Measurements from ENCODE around the gene FOCAD.

The FOCAD gene

GRCh38 chr9:21023861-21024260 is 339.8 kb downstream of the FOCAD start:
- DNase-seq (ENCODE audit: low spot score) = no peak

GRCh38 chr9:21027295-21027694 is 343.2 kb downstream of the FOCAD start:
- peak; percentile 42 for DNase-seq (ENCODE audit: low spot score)

- DNase-seq (ENCODE audit: low spot score) = no peak
Measured at GRCh38 chr9:21028466-21028865, 344.4 kb downstream of the FOCAD start.

DNA sequence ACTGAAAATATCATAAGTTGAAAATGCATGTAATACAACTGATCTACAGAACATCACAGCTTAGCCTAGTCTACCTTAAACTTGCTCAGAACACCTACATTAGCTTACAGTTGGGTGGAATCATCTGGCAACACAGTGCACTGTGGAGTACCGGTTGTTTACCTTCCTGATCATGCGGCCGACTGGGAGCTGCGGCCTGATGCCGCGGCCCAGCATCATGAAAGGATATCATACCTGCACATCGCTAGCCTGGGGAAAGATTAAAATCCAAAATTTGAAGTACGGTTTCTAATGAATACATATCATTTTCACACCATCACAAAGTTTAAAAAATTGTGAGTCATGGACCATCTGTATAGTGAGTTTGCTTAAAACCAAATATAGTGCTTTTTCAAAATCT is 345.6 kb downstream of the FOCAD start:
- DNase-seq (ENCODE audit: low spot score) = no peak

DNA sequence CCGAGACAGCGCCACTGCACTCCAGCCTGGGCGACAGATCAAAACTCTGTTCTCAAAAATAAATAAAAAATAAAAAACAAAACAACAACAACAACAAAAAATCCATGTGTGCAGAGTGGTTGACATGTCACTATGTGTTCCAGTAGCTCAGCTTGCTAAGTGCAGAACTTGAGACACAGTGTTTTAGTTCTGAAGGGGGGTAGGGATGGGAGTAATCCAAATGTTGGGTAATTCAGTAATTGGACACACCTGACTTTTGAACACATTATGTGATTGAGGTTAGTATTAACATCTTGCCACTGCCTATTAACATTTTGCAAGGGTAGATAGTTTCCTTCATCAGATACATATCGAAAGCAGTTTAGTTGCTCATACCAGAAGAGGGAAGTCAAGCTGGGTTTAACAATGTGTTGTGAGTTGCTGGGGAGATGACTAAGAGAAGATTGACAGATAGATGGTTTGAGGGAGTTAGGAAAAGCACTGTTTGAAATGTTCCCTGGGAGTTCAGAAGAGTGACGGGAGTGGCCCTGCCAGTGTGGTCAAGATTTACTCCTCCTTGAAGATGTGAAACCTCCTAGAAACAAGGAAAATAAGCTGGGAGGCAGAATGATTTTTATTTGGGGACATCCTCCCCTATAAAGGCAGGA is 346.5 kb downstream of the FOCAD start:
- peak; percentile 58 for DNase-seq (ENCODE audit: low spot score)

- DNase-seq (ENCODE audit: low spot score) = peak; percentile 73
Measured at GRCh38 chr9:21031091-21031807, 347.2 kb downstream of the FOCAD start, which contains the start of gene HACD4. HACD4 (minus strand) TSS chr9:21031640; CDS start chr9:21031590, 50 bp downstream.

- DNase-seq (ENCODE audit: low spot score) = no peak
Measured at GRCh38 chr9:21031808-21032183, 347.7 kb downstream of the FOCAD start.

GRCh38 chr9:21037278-21037677 is 353.2 kb downstream of the FOCAD start:
- no peak for DNase-seq (ENCODE audit: low spot score)

GRCh38 chr9:21039302-21039701 is 355.2 kb downstream of the FOCAD start:
- no peak for DNase-seq (ENCODE audit: low spot score)

- no peak for DNase-seq (ENCODE audit: low spot score)
Measured at GRCh38 chr9:21042466-21042865, 358.4 kb downstream of the FOCAD start.

DNA sequence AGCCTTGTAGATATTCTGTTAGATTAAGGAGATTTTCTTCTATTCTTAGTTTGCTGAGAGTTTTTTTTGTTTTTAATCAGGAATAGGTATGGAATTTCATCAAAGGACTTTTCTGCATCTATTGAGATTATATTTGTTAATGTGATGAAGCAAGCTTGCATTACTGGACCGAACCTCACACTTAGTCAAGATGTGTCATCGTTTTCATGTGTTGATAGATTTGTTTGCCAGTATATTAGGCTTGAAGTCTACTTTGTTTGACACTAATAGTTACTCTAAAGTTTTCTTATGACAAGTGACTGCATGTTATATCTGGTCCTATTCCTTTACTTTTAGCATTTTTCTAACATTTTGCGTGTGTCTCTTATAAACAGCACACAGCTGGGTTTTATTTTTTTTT is 359.8 kb downstream of the FOCAD start:
- DNase-seq (ENCODE audit: low spot score) = no peak

Data from AG08395 (cell line).